Cortex of kidney (tissue), 1 donor: Measurements from ENCODE around the gene ANKRD35.
"Not testable (repeated sequence)": the region's sequence is repeated elsewhere in the genome, so short reads cannot be mapped to it uniquely, and the experiment has no call there.

Source experiments
- DNase-seq: peaks from one replicate; lab custom pipeline; 2025; lab: John Stamatoyannopoulos, UW

ANKRD35 gene

GRCh38 chr1:145858238-145858900, 27.3 kb downstream of the ANKRD35 start:
- DNase-seq, result no peak

- DNase-seq, result no peak
Observed at GRCh38 chr1:145857170-145857569, 28.5 kb downstream of the ANKRD35 start.

DNA sequence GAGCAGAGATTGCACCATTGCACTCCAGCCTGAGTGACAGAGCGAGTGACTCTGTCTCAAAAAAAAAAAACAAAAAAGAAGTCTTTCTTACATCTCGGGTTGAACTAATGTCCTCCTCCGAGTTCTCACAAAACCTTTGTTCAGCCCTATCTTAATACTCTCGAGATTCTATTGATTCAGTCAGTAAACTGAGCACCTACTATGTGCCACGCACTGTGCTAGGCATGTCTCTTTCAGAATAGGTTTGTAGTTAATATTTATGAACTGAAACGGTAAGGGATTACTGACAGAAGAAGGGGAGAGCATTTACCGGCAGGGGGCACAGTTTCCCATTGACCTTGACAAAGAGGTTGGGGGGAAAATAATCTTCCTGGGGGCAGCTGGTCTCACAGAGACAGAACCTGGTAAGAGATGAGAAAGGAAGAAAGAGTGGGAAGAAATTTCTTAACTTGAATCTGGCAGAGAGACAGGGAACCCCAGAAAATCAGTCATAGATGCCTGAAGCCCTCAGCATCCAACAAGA, 30.2 kb downstream of the ANKRD35 start:
- no peak for DNase-seq

DNA sequence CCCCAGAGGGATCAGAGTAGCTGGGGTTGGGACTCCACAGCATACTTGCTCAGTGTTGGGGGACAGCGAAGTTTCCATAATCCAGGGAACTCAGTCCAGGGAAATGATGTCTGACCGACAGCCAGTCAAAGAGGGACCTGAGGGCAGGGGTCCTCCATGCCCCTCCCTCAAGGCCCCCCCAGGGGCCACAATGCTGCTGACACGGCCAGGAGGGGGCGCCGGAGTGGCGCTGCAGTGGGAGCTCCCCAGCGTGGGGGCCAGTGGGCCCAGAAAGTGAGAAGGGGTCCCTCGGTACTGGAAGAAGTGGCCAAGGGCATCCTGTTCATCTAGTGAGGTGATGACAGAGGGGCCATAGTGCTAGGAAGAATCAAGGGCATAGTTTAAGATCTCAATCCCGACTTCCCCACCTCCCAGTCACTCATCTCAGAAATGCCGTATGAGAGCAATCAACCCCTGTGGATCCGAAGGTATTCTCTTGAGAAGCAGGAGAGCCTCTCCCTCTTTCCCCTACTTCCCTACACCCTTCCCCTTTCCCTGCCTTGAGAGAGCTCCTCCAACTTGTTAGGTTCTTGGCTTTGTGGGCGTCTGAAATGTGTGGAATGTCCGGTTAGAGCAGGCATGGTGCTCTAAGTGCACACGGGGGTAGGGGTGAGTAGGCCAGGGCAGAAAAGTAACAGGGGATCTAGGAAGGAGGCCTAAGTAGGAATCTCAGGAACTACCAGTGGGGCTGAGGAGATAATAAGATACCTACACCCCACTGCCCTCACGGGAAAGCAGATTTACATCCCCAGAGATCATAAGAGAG, 36.1 kb downstream of the ANKRD35 start:
- no peak for DNase-seq

DNA sequence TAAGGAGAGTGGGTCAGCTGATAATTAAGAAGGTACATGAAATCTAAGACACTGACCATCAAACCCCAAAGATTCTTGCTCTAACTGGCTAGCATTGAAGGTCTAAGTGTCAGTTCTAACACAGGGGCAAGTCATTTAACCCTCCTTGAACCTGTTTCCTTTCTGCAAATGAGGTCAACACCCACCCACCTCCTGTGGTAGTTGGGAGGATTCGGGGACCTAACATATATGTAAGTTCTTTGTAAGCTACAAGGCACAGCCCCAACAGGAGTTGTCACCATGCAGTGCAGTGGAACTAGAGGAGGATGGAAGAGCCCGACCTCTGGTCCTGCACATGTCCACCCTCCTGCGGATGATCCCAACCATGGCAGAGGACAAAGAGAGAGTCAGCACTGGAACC, 37.8 kb downstream of the ANKRD35 start:
- no peak for DNase-seq

DNA sequence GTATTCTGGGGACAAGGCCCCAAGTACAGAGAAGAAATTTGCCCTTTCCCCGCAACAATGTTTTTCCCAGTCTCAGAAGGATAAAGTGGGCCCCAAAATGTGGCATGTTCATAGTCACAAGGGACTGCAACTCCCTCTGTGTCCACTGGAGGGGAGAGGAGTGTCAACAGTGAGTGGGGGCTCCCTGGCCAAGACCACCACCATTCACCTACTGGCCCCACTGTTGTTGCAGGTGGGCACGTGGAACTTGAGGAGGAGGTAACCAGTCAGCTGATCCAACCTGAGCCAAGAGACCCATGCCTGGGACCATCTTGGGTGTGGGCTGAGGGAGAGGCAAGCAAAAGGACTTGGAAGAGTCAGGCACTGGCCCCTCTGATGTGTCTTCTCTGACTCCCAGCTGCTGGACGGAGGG, 39.5 kb downstream of the ANKRD35 start:
- DNase-seq, result no peak

GRCh38 chr1:145845514-145846161, 40.0 kb downstream of the ANKRD35 start, which contains the start of gene NUDT17:
Gene NUDT17, plus strand, starts transcription at chr1:145845630. Its CDS starts 11 bp downstream, at chr1:145845641.
- no peak for DNase-seq

- no peak for DNase-seq
Observed at GRCh38 chr1:145845144-145845513, 40.5 kb downstream of the ANKRD35 start.

- no peak for DNase-seq
Observed at GRCh38 chr1:145843031-145843430, 42.6 kb downstream of the ANKRD35 start.

DNA sequence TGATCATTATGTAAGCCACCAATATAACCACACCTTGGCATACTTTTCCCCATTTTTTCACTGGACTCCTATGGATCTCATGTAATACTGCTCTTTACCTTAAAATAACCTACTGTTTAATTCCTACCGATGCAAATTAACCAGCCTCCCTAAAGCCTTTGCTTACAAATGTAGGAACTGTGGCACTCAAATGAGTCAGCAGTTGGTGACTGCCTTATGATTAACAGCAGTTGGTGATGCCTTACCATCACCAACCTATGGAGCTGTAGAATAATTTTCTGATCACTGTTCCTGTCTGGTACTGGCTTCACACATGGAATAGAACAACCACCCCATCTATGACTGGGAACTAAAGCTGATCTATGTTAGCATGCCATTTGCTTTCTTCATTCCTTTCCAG, 48.0 kb downstream of the ANKRD35 start:
- DNase-seq, result no peak

GRCh38 chr1:145830810-145831209, 54.9 kb downstream of the ANKRD35 start:
- not testable (repeated sequence) for DNase-seq

- no peak for DNase-seq
Observed at GRCh38 chr1:145828367-145829026, 57.2 kb downstream of the ANKRD35 start.

DNA sequence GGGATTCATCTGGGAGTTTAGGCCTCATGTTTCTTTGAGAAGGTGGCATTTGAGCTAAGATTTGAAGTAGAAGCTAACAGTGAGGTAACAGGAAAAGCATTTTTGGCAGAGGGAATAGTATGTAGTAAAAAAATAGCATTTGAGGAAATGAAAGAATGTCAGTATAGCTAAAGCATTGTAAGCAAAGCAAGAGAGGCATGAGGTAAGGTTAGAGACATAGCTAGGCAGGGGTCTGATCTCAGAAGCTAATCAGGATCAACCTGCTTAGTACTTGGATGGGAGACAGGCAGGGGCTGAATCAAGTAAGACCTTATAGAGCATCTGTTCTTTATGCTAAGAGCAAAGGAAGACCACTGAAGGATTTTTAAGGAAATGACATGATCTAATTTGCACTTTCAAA, 57.7 kb downstream of the ANKRD35 start:
- no peak for DNase-seq

DNA sequence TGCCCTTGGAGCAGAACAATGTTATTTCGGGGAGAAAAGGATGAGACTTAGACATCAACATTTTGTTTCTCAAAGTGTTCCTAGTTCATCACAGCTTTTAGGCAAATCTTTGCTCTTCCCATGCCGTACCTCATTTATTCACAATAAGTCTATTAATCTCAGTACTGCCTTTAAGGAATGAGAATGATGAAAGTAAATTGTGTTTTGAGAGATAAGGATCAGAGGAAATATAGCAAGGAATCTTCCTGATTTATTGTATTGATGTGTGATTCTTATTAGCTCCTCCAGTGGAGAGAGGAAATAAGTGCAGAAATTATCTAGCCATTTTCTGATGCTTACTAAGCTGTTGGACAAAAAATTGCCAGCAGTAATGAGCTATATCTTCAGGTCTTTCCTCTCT, 59.6 kb downstream of the ANKRD35 start:
- no peak for DNase-seq

GRCh38 chr1:145824499-145824842, 61.2 kb downstream of the ANKRD35 start:
- no peak for DNase-seq

GRCh38 chr1:145823565-145824498, 61.8 kb downstream of the ANKRD35 start, which contains the start of the genes POLR3C and RNF115:
Gene POLR3C, plus strand, starts transcription at chr1:145824200. Its CDS starts 1,577 bp downstream, at chr1:145825777.
Gene RNF115, minus strand, starts transcription at chr1:145824095. Its CDS starts 222 bp downstream, at chr1:145823873.
- no peak for DNase-seq

DNA sequence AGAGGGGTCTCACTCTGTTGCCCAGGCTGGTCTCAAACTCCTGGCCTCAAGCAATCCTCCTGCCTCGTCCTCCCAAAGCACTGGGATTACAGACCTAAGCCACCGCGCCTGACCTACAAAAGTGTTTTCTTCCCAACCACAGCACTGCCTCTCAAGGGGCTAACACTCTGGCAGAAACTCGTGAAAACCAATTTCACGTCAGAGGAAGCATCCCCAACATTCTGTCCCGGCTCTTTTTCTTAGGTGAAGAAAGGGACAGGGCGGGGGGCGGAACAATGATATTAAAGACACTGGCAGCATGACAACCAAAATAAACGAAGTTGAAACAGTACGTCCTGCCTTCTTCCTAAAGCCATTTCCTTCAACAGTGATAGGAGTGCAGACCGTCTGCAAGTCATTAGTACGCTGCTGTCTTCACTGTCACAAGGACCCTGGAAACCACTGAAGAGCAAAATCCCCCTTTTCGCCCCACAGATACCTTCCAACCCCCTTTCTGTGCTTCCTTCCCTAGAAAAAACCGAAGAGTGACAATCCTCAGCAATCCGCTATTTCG, 62.8 kb downstream of the ANKRD35 start:
- not testable (repeated sequence) for DNase-seq

DNA sequence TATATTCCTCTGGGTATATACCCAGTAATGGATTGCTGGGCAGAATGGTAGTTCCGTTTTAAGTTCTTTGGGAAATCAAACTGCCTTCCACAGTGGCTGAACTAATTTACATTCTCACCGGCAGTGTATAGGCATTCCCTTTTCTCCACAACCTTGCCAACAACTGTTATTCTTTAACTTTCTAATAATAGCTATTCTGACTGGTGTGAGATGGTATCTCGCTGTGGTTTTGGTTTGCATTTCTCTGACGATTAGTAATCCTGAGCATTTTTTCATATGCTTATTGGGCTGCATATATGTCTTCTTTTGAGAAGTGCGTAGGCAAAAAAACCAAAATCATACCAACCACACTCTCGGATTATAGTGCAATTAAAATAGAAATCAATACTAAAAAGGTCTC, 67.6 kb downstream of the ANKRD35 start:
- not testable (repeated sequence) for DNase-seq
